K562 (cell line): Measurements from ENCODE around the gene ITGB2. TPM values are rescaled to one million over a fixed set of nuclear protein-coding genes. Genes with fewer than 3 reads are reported as not detected.

ENCODE experiments used
- BRD4 ChIP-seq: fragments of 200-600 bp; sonication (generic); IDR thresholded peaks from 2 replicates; pipeline ENCODE4 v1.6.1; 2017; ENCODE audit warnings: inconsistent platforms
- CBX5 ChIP-seq: IDR thresholded peaks from 2 replicates; pipeline ENCODE4 v1.6.1; 2014; ENCODE audit warnings: low read depth, borderline replicate concordance
- DMBX1 ChIP-seq: fragments of 250-450 bp; sonication (Bioruptor Pico); IDR thresholded peaks from 2 replicates; pipeline ENCODE4 v1.8.0; 2022; ENCODE audit warnings: inconsistent platforms, mild to moderate bottlenecking, moderate library complexity, borderline replicate concordance
- FOS ChIP-seq: IDR thresholded peaks from 3 replicates; pipeline ENCODE4 v1.6.1; 2011; ENCODE audit not compliant: insufficient read length; ENCODE audit errors: extremely low read depth
- RBM14 ChIP-seq: fragments of 200-400 bp; formaldehyde crosslinking; IDR thresholded peaks from 2 replicates; pipeline ENCODE4 v1.6.1; 2018; ENCODE audit warnings: low read depth, mild to moderate bottlenecking, low read length, moderate library complexity, borderline replicate concordance; ENCODE audit not compliant: insufficient read depth
- RFX1 ChIP-seq: fragments of 450-650 bp; IDR thresholded peaks from 2 replicates; pipeline ENCODE4 v1.6.1; 2016; ENCODE audit warnings: mild to moderate bottlenecking, moderate library complexity
- SMAD4 ChIP-seq: fragments of 250-450 bp; sonication (Bioruptor Pico); conservative IDR thresholded peaks from 2 replicates; pipeline ENCODE4 v1.8.0; 2021; ENCODE audit warnings: inconsistent platforms, mild to moderate bottlenecking, moderate library complexity
- ZNF165 ChIP-seq: fragments of 250-450 bp; sonication (Bioruptor Pico); IDR thresholded peaks from 2 replicates; pipeline ENCODE4 v1.4.0; 2020; ENCODE audit warnings: borderline replicate concordance
- ZNF354B ChIP-seq: fragments of 250-450 bp; sonication (Bioruptor Pico); IDR thresholded peaks from 2 replicates; pipeline ENCODE4 v1.4.0; 2020
- ZNF408 ChIP-seq: fragments of 250-450 bp; sonication (Bioruptor Pico); IDR thresholded peaks from 2 replicates; pipeline ENCODE4 v1.4.0; 2020; ENCODE audit warnings: low read depth, mild to moderate bottlenecking, moderate library complexity
- ZNF444 ChIP-seq: fragments of 250-450 bp; sonication (Bioruptor Pico); IDR thresholded peaks from 2 replicates; pipeline ENCODE4 v1.4.0; 2020; ENCODE audit warnings: mild to moderate bottlenecking, moderate library complexity
- polyA plus RNA-seq, 8 experiments: library from polyadenylated mRNA; depleted of rRNA in 4 of 8; stranded (reverse) in 5 of 8; unstranded in 3 of 8; fragments of >200 nt; fragmentation: Nextera tagmentation in 2 of 8; fragmentation: Illumina TruSeq in 1 of 8; extraction: Ambion mirVana in 2 of 8; extraction: Trizol in 1 of 8; gene quantifications; 2 replicates each; pipeline versions ENCODE4 v1.2.1 to v1.2.3, GENCODE V29; 2011 to 2014; ENCODE audit warnings: inconsistent platforms in 1 of 8, missing spikeins in 1 of 8
- total RNA-seq, 7 experiments: library from RNA; depleted of rRNA in 6 of 7; stranded (reverse); fragments of >200 nt in 6 of 7; fragmentation: Illumina TruSeq in 2 of 7; extraction: Trizol in 2 of 7; gene quantifications; 2 replicates each; pipeline versions ENCODE4 v1.2.1 to v1.2.3, GENCODE V29; 2011 to 2021; ENCODE audit warnings: low replicate concordance in 1 of 7
- TF ChIP-seq, protein P1 (sequence below): fragments of 200-400 bp; formaldehyde crosslinking; IDR thresholded peaks from 2 replicates; pipeline ENCODE4 v1.6.1; 2017; ENCODE audit warnings: mild to moderate bottlenecking, low read depth, low read length, moderate library complexity
- TF ChIP-seq, protein P2 (sequence below): fragments of 250-450 bp; sonication (Bioruptor Pico); IDR thresholded peaks from 2 replicates; pipeline ENCODE4 v1.9.0; 2021; ENCODE audit warnings: mild to moderate bottlenecking
- TF ChIP-seq, protein P3 (sequence below): fragments of 450-650 bp; formaldehyde crosslinking; IDR thresholded peaks from 2 replicates; pipeline ENCODE4 v1.4.0; 2020; ENCODE audit warnings: mild to moderate bottlenecking, mixed read lengths
- TF ChIP-seq, protein P4 (sequence below): sonication (generic); IDR thresholded peaks from 2 replicates; pipeline ENCODE4 v1.6.1; 2016
- TF ChIP-seq, protein P5 (sequence below): fragments of 450-650 bp; conservative IDR thresholded peaks from 2 replicates; pipeline ENCODE4 v1.6.1; 2016; ENCODE audit warnings: missing genetic modification characterization, low read depth, mild to moderate bottlenecking, control low read depth, missing compliant biosample characterization
- TF ChIP-seq, protein P6 (sequence below), 3 experiments: IDR thresholded peaks in 2 of 3; conservative IDR thresholded peaks in 1 of 3; 2 replicates each; pipeline ENCODE4 v1.5.1; 2011 to 2012; ENCODE audit warnings: low read length in 3 of 3, mild to moderate bottlenecking in 3 of 3, control low read depth in 2 of 3, improper control_type of control experiment in 1 of 3, inconsistent platforms in 1 of 3, low read depth in 1 of 3, mixed read lengths in 1 of 3, moderate library complexity in 1 of 3; ENCODE audit not compliant: insufficient read depth in 2 of 3

Gene ITGB2
- total and polyA plus RNA-seq, 9 of the 15 experiments (the other 6 are each of a cell fraction or from before 2014, with no cell fraction given) = 0.07 to 1.3 (median 0.51) TPM; not detected in 2

DNA sequence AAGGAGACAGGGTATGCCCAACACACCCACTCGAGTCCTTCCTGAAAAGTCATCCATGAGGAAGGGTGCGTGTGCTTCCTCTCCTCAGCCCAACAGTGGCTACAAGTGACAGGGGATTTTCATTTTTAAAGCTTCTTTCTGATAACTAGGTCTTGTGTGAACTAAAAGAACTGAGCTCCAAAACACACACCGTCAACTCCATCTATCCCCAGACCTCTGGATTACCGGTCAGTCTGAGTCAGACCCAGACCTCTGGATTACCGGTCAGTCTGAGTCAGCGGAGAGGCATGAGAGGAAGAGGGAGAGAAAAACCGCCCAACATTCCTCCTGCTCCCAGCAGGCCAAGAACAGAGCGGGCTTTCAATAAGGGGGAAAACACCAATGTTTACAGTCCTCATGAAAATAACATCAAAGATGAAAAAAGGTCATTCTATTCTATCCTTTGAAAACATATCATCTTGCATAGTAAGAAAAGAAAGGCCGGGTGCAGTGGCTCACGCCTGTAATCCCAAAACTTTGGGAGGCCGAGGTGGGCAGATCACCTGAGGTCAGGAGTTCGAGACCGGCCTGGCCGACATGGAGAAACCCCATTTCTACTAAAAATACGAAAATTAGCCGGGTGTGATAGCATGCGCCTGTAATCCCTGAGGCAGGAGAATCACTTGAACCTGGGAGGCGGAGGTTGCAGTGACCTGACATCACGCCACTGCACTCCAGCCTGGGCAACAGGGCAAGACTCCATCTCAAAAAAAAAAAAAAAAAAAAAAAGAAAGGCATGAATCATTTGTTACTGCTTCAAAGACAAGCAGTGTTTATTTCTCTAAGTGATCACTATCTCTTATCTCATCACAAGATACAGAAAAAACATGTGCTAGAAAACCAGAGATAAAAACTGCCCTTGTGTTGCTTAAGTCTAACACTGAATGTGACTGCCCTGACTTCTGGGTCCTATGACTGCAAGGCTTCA lies 50.6 kb downstream of the ITGB2 start (continued):
- peak; percentile 44 for TF ChIP-seq FOS
- no peak for TF ChIP-seq RFX1
- TF ChIP-seq BRD4 = no peak
- TF ChIP-seq, protein P1, sequence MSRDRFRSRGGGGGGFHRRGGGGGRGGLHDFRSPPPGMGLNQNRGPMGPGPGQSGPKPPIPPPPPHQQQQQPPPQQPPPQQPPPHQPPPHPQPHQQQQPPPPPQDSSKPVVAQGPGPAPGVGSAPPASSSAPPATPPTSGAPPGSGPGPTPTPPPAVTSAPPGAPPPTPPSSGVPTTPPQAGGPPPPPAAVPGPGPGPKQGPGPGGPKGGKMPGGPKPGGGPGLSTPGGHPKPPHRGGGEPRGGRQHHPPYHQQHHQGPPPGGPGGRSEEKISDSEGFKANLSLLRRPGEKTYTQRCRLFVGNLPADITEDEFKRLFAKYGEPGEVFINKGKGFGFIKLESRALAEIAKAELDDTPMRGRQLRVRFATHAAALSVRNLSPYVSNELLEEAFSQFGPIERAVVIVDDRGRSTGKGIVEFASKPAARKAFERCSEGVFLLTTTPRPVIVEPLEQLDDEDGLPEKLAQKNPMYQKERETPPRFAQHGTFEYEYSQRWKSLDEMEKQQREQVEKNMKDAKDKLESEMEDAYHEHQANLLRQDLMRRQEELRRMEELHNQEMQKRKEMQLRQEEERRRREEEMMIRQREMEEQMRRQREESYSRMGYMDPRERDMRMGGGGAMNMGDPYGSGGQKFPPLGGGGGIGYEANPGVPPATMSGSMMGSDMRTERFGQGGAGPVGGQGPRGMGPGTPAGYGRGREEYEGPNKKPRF = no peak
- TF ChIP-seq ZNF408 (CRISPR knock-in tag) = no peak
- TF ChIP-seq, protein P2, sequence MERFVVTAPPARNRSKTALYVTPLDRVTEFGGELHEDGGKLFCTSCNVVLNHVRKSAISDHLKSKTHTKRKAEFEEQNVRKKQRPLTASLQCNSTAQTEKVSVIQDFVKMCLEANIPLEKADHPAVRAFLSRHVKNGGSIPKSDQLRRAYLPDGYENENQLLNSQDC (CRISPR knock-in tag) = no peak
- TF ChIP-seq, protein P3, sequence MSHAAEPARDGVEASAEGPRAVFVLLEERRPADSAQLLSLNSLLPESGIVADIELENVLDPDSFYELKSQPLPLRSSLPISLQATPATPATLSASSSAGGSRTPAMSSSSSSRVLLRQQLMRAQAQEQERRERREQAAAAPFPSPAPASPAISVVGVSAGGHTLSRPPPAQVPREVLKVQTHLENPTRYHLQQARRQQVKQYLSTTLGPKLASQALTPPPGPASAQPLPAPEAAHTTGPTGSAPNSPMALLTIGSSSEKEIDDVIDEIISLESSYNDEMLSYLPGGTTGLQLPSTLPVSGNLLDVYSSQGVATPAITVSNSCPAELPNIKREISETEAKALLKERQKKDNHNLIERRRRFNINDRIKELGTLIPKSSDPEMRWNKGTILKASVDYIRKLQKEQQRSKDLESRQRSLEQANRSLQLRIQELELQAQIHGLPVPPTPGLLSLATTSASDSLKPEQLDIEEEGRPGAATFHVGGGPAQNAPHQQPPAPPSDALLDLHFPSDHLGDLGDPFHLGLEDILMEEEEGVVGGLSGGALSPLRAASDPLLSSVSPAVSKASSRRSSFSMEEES (CRISPR knock-in tag) = no peak
- TF ChIP-seq CBX5 = no peak
- no peak for TF ChIP-seq ZNF444 (CRISPR knock-in tag)
- TF ChIP-seq ZNF354B = no peak
- no peak for TF ChIP-seq DMBX1 (CRISPR knock-in tag)
- no peak for TF ChIP-seq RBM14
- TF ChIP-seq, protein P4, sequence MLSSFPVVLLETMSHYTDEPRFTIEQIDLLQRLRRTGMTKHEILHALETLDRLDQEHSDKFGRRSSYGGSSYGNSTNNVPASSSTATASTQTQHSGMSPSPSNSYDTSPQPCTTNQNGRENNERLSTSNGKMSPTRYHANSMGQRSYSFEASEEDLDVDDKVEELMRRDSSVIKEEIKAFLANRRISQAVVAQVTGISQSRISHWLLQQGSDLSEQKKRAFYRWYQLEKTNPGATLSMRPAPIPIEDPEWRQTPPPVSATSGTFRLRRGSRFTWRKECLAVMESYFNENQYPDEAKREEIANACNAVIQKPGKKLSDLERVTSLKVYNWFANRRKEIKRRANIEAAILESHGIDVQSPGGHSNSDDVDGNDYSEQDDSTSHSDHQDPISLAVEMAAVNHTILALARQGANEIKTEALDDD = peak; percentile 96
- TF ChIP-seq ZNF165 (CRISPR knock-in tag) = no peak
- TF ChIP-seq, protein P5, sequence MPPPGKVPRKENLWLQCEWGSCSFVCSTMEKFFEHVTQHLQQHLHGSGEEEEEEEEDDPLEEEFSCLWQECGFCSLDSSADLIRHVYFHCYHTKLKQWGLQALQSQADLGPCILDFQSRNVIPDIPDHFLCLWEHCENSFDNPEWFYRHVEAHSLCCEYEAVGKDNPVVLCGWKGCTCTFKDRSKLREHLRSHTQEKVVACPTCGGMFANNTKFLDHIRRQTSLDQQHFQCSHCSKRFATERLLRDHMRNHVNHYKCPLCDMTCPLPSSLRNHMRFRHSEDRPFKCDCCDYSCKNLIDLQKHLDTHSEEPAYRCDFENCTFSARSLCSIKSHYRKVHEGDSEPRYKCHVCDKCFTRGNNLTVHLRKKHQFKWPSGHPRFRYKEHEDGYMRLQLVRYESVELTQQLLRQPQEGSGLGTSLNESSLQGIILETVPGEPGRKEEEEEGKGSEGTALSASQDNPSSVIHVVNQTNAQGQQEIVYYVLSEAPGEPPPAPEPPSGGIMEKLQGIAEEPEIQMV = 0 out of 2 replicates have a peak, but pooled peaks have one; percentile 1
- TF ChIP-seq SMAD4 (CRISPR knock-in tag) = peak; percentile 75
- TF ChIP-seq, protein P6, sequence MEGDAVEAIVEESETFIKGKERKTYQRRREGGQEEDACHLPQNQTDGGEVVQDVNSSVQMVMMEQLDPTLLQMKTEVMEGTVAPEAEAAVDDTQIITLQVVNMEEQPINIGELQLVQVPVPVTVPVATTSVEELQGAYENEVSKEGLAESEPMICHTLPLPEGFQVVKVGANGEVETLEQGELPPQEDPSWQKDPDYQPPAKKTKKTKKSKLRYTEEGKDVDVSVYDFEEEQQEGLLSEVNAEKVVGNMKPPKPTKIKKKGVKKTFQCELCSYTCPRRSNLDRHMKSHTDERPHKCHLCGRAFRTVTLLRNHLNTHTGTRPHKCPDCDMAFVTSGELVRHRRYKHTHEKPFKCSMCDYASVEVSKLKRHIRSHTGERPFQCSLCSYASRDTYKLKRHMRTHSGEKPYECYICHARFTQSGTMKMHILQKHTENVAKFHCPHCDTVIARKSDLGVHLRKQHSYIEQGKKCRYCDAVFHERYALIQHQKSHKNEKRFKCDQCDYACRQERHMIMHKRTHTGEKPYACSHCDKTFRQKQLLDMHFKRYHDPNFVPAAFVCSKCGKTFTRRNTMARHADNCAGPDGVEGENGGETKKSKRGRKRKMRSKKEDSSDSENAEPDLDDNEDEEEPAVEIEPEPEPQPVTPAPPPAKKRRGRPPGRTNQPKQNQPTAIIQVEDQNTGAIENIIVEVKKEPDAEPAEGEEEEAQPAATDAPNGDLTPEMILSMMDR (IDR thresholded peaks at IDR 0.05 in 2 of 3, conservative IDR thresholded peaks at IDR 0.05 in 1 of 3; ENCODE audit: insufficient read depth in 2 of 3, low read depth in 1 of 3, low read length in 3 of 3) = no peak
